Measurements from ENCODE around the gene CCDC137.

Gene CCDC137

GRCh38 chr17:81683584-81684441 is 17.3 kb downstream of the CCDC137 start, which contains the start of the genes ARL16 and HGS:
TSS of gene ARL16 (minus strand) at chr17:81683797. CDS start at chr17:81683753, 44 bp downstream.
TSS of gene HGS (plus strand) at chr17:81684011. CDS start at chr17:81684067, 56 bp downstream.
- Mint-ChIP-seq H3K9me3 (no peaks in the 10 kb centered on the region), H3K36me3 (peaks cover 24% of the 10 kb centered on the region), H3K4me1 (peaks cover 51% of the 10 kb centered on the region), H3K4me3 (peak within 1 kb of the TSS; percentile 86), H3K27ac (peak within 1 kb of the TSS; percentile 80), H3K27me3 (no peaks in the 10 kb centered on the region)
- peak; percentile 99 for ATAC-seq

DNA sequence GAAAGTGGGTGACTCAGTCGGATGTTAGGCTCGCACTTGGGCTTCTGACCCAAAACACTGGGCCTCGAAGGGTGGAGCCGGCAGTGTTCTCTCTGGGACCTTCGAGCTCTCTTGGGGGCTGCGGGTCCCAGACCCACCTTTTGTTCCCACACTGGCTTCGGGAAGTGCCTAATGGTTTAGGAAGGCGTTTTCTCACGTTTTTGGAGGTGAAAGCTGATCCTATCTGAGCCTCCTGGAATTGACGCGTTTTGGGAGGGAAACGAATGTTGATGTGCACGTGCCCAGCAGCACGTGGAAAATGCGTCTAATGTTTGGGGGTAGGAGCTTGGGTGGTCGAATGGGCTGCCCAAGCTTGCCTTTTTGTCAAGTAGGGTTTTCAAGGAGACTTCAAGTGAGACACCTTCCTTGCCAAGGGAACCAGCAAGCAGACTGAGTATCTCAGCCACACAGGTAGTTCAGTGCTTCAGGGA is 17.9 kb downstream of the CCDC137 start:
- H3K27me3 Mint-ChIP-seq: no peaks in the 10 kb centered on the region
- peaks cover 58% of the 10 kb centered on the region for H3K4me1 Mint-ChIP-seq
- peak overlapping the region; percentile 86 for H3K4me3 Mint-ChIP-seq
- no peaks in the 10 kb centered on the region for H3K9me3 Mint-ChIP-seq
- ATAC-seq: no peak
- H3K36me3 Mint-ChIP-seq: peaks cover 30% of the 10 kb centered on the region
- peak overlapping the region; percentile 80 for H3K27ac Mint-ChIP-seq

DNA sequence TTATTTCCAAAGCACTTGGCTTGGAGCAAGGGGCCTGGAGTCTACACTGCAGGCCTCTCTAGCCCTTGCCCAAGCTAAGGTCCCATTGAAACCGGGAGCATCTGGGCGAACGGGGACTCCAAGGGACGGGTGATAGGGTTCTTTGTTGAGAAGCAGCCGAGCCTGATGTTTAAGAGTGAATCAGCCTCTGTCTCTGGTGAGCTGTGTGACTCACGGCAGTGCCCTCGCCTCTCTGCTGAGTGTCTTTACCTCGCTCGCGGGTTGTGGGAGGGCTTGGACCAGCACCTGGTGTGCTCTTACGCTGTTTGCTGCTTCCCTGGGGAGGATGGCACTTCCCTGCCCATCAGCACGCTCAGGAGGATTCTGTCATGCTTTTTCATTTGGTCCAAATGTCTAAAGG is 18.6 kb downstream of the CCDC137 start:
- no peaks in the 10 kb centered on the region for H3K27me3 Mint-ChIP-seq
- peaks cover 37% of the 10 kb centered on the region for H3K36me3 Mint-ChIP-seq
- H3K9me3 Mint-ChIP-seq: no peaks in the 10 kb centered on the region
- peaks cover 63% of the 10 kb centered on the region for H3K4me1 Mint-ChIP-seq
- H3K4me3 Mint-ChIP-seq: peak overlapping the region; percentile 86
- peak overlapping the region; percentile 80 for H3K27ac Mint-ChIP-seq
- ATAC-seq: no peak

DNA sequence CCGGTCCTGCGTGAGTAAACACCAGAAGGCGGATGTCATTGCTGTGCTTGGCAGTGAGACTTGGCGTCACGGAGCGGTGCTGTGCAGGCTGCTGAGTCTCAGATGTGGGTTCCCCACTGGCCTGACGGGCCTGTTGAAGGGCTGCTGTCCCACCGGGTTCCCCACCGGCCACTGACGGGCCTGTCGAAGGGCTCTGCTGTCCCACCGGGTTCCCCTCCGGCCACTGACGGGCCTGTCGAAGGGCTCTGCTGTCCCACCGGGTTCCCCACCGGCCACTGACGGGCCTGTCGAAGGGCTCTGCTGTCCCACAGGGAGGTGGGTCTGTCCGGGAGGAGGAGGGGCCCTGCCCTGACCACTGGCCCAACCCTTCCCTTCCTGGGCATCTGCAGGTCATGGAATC is 20.1 kb downstream of the CCDC137 start:
- H3K27ac Mint-ChIP-seq: no peak overlapping the region
- peaks cover 48% of the 10 kb centered on the region for H3K36me3 Mint-ChIP-seq
- no peaks in the 10 kb centered on the region for H3K27me3 Mint-ChIP-seq
- ATAC-seq: no peak
- no peak overlapping the region for H3K4me3 Mint-ChIP-seq
- peaks cover 62% of the 10 kb centered on the region for H3K4me1 Mint-ChIP-seq
- no peaks in the 10 kb centered on the region for H3K9me3 Mint-ChIP-seq

GRCh38 chr17:81687770-81688541 is 21.4 kb downstream of the CCDC137 start:
- Mint-ChIP-seq H3K4me1 (peaks cover 51% of the 10 kb centered on the region), H3K36me3 (peaks cover 56% of the 10 kb centered on the region), H3K9me3 (no peaks in the 10 kb centered on the region), H3K4me3 (no peak overlapping the region), H3K27ac (no peak overlapping the region), H3K27me3 (no peaks in the 10 kb centered on the region)
- no peak for ATAC-seq

DNA sequence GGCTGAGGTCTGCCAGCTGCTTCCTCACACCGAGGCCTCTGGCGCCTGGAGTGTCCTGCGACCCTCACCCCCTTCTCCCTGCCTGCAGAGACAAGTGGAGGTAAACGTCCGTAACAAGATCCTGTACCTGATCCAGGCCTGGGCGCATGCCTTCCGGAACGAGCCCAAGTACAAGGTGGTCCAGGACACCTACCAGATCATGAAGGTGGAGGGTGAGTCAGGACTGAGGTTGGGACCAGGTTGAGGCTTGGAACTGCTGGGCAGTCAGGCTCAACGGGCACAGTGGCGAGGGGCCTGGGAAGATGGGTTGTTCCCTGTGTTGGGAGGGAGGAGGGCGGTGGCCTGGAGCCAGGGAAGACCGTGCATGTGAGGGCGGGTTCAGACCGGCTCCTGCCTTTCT is 22.1 kb downstream of the CCDC137 start:
- Mint-ChIP-seq H3K9me3 (no peaks in the 10 kb centered on the region), H3K4me1 (peaks cover 50% of the 10 kb centered on the region), H3K36me3 (peaks cover 56% of the 10 kb centered on the region), H3K27me3 (no peaks in the 10 kb centered on the region), H3K4me3 (no peak overlapping the region), H3K27ac (peak overlapping the region; percentile 25)
- no peak for ATAC-seq

GRCh38 chr17:81690066-81690465 is 23.5 kb downstream of the CCDC137 start:
- ATAC-seq: no peak
- peaks cover 56% of the 10 kb centered on the region for H3K36me3 Mint-ChIP-seq
- H3K27me3 Mint-ChIP-seq: no peaks in the 10 kb centered on the region
- no peak overlapping the region for H3K4me3 Mint-ChIP-seq
- no peaks in the 10 kb centered on the region for H3K9me3 Mint-ChIP-seq
- no peak overlapping the region for H3K27ac Mint-ChIP-seq
- peaks cover 43% of the 10 kb centered on the region for H3K4me1 Mint-ChIP-seq

DNA sequence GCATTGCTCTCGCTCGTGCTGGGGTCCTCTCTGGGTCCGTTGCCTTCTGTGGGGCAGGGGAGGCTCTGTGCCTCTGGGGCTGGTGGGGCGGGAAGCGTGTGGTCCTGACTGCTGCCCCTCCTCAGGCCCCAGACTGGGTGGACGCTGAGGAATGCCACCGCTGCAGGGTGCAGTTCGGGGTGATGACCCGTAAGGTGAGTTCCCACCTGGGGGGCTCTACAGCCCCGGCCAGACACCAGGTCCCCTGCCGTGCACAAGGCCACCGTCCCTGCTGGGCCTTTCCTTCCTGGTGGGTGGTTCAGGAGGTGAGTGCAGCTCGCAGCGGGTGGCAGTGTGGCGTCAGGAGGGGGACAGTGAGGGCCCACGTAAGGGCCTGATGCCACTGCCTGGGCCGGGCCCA is 24.0 kb downstream of the CCDC137 start:
- ATAC-seq: no peak
- Mint-ChIP-seq H3K36me3 (peaks cover 56% of the 10 kb centered on the region), H3K27me3 (no peaks in the 10 kb centered on the region), H3K4me1 (peaks cover 38% of the 10 kb centered on the region), H3K27ac (no peak overlapping the region), H3K9me3 (no peaks in the 10 kb centered on the region), H3K4me3 (no peak overlapping the region)

DNA sequence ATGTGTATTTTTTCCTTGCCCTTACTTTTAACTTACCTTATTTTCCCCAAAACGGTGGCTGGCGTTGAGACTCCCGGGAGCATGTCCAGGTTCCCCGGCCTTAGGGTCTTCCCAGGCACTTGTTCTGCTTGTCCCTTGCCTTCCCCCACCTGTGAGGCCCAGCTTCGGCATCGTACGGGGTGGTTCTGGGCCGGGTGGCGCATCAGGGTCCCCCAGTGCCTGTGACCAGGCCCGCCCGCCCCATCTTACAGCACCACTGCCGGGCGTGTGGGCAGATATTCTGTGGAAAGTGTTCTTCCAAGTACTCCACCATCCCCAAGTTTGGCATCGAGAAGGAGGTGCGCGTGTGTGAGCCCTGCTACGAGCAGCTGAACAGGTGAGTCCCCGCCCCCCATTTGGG is 24.7 kb downstream of the CCDC137 start:
- Mint-ChIP-seq H3K36me3 (peaks cover 58% of the 10 kb centered on the region), H3K27ac (no peak overlapping the region), H3K4me3 (no peak overlapping the region), H3K4me1 (peaks cover 31% of the 10 kb centered on the region), H3K9me3 (no peaks in the 10 kb centered on the region), H3K27me3 (no peaks in the 10 kb centered on the region)
- ATAC-seq: no peak

DNA sequence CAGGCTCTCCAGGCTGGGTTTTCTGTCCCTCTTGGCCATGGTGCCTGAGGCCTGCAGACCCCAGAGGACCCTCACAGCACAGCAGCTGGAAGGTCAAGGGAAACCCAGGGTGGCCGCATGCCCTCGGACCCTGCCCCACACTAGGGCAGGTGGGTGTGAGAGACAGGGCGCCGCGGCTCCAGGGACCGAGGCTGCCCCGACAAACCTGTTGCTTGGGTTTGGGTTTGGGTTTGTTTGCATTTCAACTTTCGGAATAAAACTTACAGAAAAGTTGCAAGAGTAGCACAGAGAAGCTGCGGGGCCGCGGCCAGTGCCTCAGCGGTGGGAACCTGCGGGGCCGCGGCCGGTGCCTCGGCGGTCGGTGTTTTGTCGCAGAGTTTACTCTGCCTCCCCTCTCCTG is 25.1 kb downstream of the CCDC137 start:
- ATAC-seq: no peak
- H3K9me3 Mint-ChIP-seq: no peaks in the 10 kb centered on the region
- H3K36me3 Mint-ChIP-seq: peaks cover 58% of the 10 kb centered on the region
- no peak overlapping the region for H3K4me3 Mint-ChIP-seq
- no peak overlapping the region for H3K27ac Mint-ChIP-seq
- H3K27me3 Mint-ChIP-seq: no peaks in the 10 kb centered on the region
- H3K4me1 Mint-ChIP-seq: peaks cover 28% of the 10 kb centered on the region

DNA sequence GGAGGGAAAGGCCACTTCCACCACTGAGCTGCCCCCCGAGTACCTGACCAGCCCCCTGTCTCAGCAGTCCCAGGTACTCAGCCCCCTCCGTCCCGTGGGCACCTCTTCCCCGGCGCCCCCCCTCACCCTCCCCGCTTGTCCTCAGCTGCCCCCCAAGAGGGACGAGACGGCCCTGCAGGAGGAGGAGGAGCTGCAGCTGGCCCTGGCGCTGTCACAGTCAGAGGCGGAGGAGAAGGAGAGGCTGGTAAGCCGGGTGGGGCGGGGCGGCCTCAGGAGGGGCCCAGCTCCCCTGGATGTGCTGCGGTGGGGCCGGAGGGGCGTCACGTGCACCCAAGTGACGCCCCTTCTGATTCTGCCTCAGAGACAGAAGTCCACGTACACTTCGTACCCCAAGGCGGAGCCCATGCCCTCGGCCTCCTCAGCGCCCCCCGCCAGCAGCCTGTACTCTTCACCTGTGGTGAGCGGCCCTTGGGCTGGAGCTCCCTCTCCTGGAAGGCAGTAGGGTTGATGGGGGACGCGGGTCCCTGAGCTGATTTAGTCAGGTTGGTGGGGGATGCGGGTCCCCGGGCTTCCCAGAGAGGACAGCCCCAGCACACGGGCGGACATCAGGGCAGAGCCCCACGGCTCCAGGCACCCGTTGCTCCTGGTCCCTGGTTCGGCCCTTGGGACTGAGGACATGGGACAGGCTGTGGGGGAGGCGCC is 27.1 kb downstream of the CCDC137 start:
- H3K27me3 Mint-ChIP-seq: no peaks in the 10 kb centered on the region
- no peak for ATAC-seq
- no peak overlapping the region for H3K4me3 Mint-ChIP-seq
- H3K27ac Mint-ChIP-seq: no peak overlapping the region
- peaks cover 63% of the 10 kb centered on the region for H3K36me3 Mint-ChIP-seq
- H3K4me1 Mint-ChIP-seq: peaks cover 15% of the 10 kb centered on the region
- H3K9me3 Mint-ChIP-seq: no peaks in the 10 kb centered on the region

- Mint-ChIP-seq H3K4me1 (peaks cover 4% of the 10 kb centered on the region), H3K36me3 (peaks cover 53% of the 10 kb centered on the region), H3K9me3 (no peaks in the 10 kb centered on the region), H3K27ac (no peak overlapping the region), H3K4me3 (no peak overlapping the region), H3K27me3 (no peaks in the 10 kb centered on the region)
- no peak for ATAC-seq
These were observed 28.3 kb downstream of the CCDC137 start for GRCh38 chr17:81694810-81695209.

DNA sequence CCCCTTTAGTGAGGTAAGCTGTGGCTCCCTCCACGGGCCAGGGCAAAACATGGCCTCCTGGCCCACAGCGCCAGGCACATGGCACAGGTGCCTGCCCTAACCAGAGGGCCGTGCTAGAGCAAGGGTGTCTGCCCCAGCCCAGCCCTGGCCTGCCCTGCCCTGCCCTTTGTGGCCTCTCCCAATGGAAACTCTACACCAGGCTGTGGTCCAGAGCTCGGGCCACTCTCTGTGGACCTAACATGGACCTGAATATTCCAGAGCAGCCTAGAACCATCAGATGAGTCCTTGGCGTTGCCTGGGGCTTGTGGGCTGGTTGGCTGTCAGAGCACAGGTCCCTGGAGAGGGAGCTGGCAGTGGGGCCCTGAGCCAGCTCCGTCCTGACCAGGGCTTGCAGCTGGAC is 28.7 kb downstream of the CCDC137 start:
- Mint-ChIP-seq H3K36me3 (peaks cover 49% of the 10 kb centered on the region), H3K9me3 (no peaks in the 10 kb centered on the region), H3K27ac (no peak overlapping the region), H3K27me3 (no peaks in the 10 kb centered on the region), H3K4me1 (peaks cover under 1% of the 10 kb centered on the region), H3K4me3 (no peak overlapping the region)
- ATAC-seq: no peak

DNA sequence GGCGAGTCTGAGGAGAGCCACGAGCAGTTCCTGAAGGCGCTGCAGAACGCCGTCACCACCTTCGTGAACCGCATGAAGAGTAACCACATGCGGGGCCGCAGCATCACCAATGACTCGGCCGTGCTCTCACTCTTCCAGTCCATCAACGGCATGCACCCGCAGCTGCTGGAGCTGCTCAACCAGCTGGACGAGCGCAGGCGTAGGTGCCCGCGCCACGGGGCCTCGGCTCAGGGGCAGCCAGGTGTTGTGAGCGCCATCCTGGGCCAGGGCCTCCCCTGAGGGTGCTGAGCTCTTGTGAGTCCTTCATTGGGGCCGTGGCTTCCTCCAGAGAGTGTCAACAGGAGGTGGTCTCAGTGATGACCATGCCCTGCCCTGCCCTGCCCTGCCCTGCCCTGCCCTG is 29.3 kb downstream of the CCDC137 start:
- Mint-ChIP-seq H3K4me1 (peaks cover 3% of the 10 kb centered on the region), H3K36me3 (peaks cover 50% of the 10 kb centered on the region), H3K27me3 (no peaks in the 10 kb centered on the region), H3K4me3 (no peak overlapping the region), H3K9me3 (no peaks in the 10 kb centered on the region), H3K27ac (no peak overlapping the region)
- ATAC-seq: no peak

All from stimulated activated memory B cell treated with anti-CD40 and anti-IgM and Interleukin-4, amounts not matched to agents 10 μg/mL and 1 μg/mL and 100 μg/mL, for 72 hours (primary cell).